Stimulated activated CD8-positive, alpha-beta memory T cell treated with anti-CD3 and anti-CD28 coated beads, Interleukin-4, amount 100 ng/mL, for 24 hours (primary cell): Measurements from ENCODE around the gene GAS7.

Experiments used
- DNase-seq: peaks from one replicate; pipeline ENCODE4 v3.0.0-alpha.2; 2020; ENCODE audit warnings: low read depth

Gene GAS7

GRCh38 chr17:9981344-9981915 lies 217.0 kb downstream of the GAS7 start:
- no peak for DNase-seq

- no peak for DNase-seq
Measured at GRCh38 chr17:9979463-9979995, 218.9 kb downstream of the GAS7 start.

DNA sequence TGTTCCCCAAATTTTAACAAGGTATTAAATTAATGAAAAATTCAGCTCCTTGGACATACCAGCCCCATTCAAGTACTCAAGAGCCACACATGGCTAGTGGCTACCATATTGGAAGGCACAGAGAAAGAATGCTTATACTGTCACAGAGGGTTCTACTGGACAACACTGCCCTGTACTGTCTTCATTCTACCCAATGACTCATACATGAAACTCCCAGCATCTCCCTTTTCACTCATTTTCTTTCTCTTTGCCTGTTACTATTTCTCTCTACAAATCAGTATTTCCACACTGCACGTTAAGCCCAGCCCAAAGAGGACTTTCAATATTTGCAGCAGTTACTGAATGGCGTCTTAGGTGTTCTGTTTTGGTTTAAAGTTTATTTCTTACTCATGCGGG lies 221.2 kb downstream of the GAS7 start:
- no peak for DNase-seq

- no peak for DNase-seq
Measured at GRCh38 chr17:9976283-9977179, 221.9 kb downstream of the GAS7 start.

- DNase-seq, result no peak
Measured at GRCh38 chr17:9974448-9975381, 223.7 kb downstream of the GAS7 start.

- DNase-seq, result no peak
Measured at GRCh38 chr17:9973669-9974447, 224.5 kb downstream of the GAS7 start.

- no peak for DNase-seq
Measured at GRCh38 chr17:9971991-9972390, 226.4 kb downstream of the GAS7 start.

DNA sequence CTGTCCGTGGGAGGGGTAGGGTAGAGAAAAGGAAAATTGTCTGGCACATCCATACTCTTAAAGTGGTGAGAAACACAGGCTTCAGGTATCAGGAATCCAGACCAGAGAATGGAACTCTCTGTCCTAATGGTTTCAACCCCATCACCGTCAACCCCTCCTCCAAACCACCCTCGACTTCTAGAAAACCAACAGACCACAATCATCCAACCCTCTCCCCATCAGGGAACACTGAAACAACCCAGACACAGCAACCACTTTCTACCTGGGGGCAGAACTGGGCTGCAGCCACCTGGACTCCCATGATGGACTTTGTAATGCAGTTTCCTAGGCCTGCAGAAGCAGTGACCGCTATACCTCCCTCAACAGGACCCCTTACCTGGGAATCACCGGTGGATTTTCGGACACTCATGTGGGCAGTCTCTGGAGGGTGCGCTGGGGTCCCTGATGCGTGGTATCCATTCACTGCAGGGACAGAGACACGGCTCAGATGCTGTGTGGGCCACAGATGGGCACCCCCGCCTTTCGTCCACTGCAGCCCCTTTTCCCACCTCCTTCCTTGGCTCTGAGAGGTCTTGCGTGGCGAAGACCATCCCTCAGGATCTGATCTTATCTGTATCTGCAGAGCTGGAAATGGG lies 229.0 kb downstream of the GAS7 start:
- DNase-seq, result no peak

GRCh38 chr17:9968881-9969280 lies 229.5 kb downstream of the GAS7 start:
- no peak for DNase-seq

GRCh38 chr17:9968008-9968407 lies 230.4 kb downstream of the GAS7 start:
- no peak for DNase-seq

GRCh38 chr17:9959377-9959981 lies 238.9 kb downstream of the GAS7 start:
- peak; percentile 19 for DNase-seq

GRCh38 chr17:9958586-9959281 lies 239.7 kb downstream of the GAS7 start:
- no peak for DNase-seq

DNA sequence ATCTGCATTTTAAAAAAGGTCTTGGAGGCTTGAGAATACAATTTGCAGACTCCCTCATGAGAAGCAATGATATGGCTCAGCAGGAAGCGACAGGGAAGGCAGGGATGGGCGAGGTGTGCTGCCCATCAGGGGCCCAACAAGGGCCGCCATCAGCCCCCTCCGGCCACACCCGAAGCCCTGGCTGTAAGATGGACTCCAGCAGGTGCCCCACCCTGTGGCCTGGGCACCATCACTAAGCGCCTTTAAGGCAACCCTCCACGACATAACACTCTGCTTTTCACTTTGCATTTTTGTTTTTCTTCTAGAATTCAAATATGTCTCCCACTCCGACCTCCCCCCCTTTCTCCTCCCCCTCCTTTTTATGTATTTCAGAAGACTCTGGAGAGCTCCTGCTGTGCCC lies 241.2 kb downstream of the GAS7 start:
- DNase-seq, result no peak

GRCh38 chr17:9956474-9957131 lies 241.8 kb downstream of the GAS7 start:
- no peak for DNase-seq

DNA sequence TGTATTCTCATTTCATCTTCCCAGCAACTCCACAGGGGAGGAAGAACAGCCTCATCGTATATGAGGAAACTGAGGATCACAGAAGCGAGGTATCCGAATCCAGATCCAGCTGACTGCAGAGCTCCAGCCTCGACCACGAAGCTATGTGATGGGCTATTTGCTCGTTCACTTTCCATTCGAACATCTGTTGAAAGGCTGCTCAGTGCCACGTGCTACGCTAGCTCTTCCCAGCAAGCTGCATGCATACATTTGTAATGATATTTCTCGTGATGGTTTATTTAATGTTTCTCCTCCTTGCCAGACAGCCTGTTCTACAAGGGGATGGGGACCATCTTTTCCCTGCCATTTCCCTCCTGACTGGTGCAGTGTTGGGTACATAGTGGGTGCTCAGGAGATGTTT lies 244.9 kb downstream of the GAS7 start:
- DNase-seq, result no peak

DNA sequence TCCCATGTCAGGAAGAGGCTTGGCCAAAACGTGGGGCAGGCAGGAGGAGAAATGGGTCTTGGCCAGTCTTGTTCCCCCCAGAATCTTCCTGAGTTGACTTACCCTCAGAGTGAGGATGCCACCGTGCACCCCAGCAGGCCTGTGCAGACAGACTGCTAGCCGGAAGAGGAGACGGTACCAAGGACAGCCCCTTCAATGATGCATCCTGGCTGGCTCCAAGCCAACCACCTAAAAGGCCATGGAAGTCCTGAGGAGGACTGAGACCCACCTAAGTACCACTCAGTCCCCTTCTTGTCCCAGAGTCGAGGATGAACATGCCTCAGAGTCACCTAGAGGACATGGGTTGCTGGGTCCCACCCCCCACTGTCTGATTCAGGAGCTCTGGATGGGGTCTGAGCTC lies 246.6 kb downstream of the GAS7 start:
- no peak for DNase-seq

DNA sequence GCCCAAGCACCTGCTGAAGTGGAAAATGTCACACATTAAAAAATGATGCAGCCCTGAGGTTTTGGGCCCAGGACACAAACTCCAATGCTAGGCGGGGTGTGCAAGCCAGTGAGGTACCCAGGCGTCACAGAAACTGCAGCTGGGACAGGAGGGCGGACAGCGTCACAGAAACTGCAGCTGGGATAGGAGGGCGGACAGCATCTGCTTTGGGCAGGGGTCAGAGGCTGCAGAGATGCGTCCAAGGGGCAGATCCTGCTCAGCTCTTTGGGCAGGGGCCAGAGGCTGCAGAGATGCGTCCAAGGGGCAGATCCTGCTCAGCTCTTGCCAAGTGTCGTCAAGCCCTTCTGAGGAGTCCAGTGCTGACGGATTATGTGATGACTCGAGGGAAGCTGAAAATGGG lies 249.5 kb downstream of the GAS7 start:
- no peak for DNase-seq

DNA sequence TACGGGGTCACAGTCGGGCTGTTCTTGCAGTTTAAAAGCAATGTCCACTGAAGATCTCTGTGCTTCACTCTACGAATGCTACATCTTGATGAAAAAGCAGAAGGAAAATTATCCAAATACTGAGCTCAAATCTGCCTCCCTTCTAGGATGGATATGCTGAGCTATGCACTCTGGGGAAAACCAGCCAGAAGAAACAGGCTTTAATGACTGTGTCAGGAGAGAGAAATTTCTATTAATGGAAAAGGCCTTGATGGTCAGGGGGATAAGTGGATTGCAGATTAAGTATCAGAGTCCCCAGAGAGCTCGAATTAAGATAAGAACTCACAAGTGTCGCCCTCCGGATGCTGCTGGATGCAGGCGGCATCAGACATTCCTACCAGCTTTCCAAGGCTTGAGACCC lies 253.7 kb downstream of the GAS7 start:
- DNase-seq, result no peak

- no peak for DNase-seq
Measured at GRCh38 chr17:9943343-9943742, 255.1 kb downstream of the GAS7 start.
